GM21381 (cell line): Measurements from ENCODE around the gene CD79A.
A peak's percentile ranks its signal among the peaks of the same experiment; 100 is the strongest.

ENCODE experiments used
- ATAC-seq: cut with Tn5 transposase; IDR thresholded peaks from one replicate; pipeline ENCODE4 v1.9.1; 2021; ENCODE audit warnings: mild to moderate bottlenecking, moderate library complexity; ENCODE audit not compliant: unreplicated experiment

Gene CD79A

GRCh38 chr19:41876847-41877832 is at the start of gene CD79A:
TSS of gene CD79A (plus strand) at chr19:41877279. CDS start at chr19:41877305, 26 bp downstream.
- peak; percentile 61 for ATAC-seq

GRCh38 chr19:41837981-41838708 is 38.9 kb upstream of the CD79A start:
- ATAC-seq: no peak

- no peak for ATAC-seq
Observed at GRCh38 chr19:41839211-41839610, 37.9 kb upstream of the CD79A start.

DNA sequence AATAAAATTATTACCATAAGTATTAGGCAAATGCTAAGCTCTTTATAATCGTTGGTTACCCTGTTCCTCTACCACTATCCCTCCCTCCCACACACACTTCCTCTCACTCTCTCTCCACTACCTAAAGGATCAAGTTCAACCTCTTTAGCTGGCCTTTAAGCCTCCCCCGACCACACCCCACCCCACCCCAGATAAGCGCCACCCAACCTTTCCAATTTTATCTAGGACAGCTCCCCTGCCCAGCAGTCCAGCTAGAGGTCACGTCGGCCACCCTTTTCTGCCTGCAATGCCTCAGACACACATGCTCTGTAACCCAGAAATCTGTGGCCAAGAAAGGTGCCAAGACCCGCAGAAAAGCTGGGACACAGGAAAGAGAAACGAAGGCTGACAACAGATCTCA is 33.7 kb upstream of the CD79A start:
- no peak for ATAC-seq

GRCh38 chr19:41844601-41845000 is 32.5 kb upstream of the CD79A start, which contains the start of gene LYPD4:
TSS of gene LYPD4 (minus strand) at chr19:41844683. CDS start at chr19:41839285, 5,398 bp downstream.
- no peak for ATAC-seq

DNA sequence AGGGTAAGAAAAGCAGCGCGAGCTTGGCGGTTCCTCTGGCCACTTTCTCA is 32.3 kb upstream of the CD79A start, which contains the start of gene DMRTC2:
DMRTC2 (plus strand) TSS at position 42 of the 50 bp plus-strand sequence. CDS start 2,387 bp downstream, outside the sequence.
- ATAC-seq: no peak

DNA sequence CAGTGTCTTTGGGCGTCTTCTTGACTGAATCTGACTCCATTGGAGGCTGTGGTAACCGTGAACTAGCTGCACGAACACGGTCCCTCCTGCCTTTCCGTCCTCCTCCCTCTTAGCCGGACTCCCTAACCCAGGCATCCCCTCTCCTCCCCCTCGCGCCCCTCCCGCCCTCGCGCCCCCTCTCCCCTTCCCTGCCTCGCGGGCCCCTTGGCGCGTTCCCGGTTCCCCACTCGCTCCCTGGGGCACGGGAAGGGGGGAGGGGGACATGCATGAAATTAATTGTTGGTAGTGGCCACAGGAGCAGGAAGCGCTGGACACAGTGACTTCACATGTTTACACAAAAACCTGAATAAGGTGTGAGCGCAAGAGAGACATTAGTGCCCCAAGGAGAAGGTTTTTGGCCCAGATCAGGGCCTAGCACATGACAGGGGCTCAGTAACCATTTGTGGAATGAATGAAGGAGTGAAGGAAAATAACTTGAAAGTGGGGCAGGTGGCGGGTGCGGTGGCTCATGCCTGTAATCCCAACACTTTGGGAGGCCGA is 32.0 kb upstream of the CD79A start:
- ATAC-seq: no peak

GRCh38 chr19:41847351-41848105 is 29.6 kb upstream of the CD79A start:
- ATAC-seq: no peak

DNA sequence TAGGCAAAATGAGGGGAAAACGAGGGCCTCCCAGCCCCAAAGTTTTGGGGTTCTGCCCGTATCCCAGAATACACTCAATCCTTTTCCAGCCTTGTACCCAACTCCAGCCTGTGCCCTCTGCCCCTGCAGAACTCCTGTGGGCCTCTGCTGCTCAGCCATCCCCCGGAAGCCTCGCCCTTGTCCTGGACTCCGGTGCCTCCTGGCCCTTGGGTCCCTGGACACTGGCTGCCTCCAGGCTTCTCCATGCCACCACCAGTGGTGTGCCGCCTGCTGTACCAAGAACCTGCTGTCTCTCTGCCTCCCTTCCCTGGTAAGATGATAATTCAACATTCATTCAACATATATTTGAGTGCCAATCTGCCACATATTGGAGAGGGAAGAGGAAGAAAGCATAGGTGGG is 28.4 kb upstream of the CD79A start:
- ATAC-seq: no peak

DNA sequence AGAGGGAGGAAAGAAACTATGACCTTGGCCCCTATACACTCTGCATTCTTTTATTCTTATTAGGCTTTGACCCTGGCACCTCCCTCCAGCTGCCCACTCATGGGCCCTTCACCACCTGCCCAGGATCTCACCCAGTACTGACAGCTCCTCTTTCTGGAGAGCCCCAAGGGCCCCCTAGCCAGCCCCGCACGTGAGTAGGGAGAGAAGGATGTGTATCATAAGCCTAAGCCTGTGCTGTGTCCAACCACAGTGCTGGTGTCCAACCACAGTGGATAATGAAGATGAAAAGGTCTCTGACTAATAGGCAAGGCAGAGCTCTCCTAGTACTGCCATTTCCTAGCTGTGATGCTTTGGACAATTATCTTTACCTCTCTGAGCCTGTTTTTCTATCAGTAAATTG is 28.0 kb upstream of the CD79A start:
- no peak for ATAC-seq

GRCh38 chr19:41850381-41850780 is 26.7 kb upstream of the CD79A start:
- no peak for ATAC-seq

GRCh38 chr19:41851456-41851855 is 25.6 kb upstream of the CD79A start:
- no peak for ATAC-seq

DNA sequence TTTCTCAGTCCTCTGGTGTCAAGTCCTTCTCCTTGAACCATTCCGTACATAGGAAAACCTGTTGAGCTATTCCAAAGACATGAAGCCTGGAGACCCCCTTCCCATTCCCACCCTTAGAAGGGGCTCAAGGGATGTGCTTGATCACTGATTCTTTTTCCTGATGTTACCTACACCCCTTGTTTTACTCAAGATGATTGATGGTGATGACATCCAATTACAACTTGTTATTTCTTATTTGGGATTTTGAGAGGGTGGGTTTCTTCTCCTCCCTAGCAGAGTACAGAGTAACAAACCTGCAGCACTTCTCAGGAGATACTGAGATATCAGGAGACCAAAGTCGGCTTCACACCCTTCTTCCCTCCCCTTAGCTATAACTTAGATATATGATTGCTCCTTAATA is 23.7 kb upstream of the CD79A start:
- ATAC-seq: no peak

DNA sequence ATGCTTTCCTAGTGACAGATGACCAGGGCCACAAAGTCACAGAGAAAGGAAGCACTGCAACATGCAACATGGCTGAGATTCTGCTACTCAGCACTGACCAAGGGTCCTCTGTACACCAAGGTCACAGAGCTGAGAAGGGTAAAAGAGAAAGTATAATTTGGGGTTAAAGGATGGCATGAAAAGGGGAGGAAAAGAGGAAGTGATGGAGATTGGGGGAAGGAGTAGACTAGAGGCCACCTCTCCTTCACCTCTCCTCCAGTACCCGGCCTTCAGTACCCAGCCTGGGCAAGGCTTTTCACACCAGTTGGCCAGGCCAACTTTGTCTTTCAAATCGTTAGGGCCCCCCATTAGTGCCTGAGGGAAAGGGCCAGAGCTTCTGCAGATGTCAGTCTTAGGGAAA is 23.3 kb upstream of the CD79A start:
- no peak for ATAC-seq

- no peak for ATAC-seq
Observed at GRCh38 chr19:41859213-41859617, 17.9 kb upstream of the CD79A start.

- peak; percentile 77 for ATAC-seq
Observed at GRCh38 chr19:41859618-41860418, 17.3 kb upstream of the CD79A start, which contains the start of gene RPS19. TSS of gene RPS19 (plus strand) at chr19:41860255. CDS start at chr19:41860775, 520 bp downstream.

DNA sequence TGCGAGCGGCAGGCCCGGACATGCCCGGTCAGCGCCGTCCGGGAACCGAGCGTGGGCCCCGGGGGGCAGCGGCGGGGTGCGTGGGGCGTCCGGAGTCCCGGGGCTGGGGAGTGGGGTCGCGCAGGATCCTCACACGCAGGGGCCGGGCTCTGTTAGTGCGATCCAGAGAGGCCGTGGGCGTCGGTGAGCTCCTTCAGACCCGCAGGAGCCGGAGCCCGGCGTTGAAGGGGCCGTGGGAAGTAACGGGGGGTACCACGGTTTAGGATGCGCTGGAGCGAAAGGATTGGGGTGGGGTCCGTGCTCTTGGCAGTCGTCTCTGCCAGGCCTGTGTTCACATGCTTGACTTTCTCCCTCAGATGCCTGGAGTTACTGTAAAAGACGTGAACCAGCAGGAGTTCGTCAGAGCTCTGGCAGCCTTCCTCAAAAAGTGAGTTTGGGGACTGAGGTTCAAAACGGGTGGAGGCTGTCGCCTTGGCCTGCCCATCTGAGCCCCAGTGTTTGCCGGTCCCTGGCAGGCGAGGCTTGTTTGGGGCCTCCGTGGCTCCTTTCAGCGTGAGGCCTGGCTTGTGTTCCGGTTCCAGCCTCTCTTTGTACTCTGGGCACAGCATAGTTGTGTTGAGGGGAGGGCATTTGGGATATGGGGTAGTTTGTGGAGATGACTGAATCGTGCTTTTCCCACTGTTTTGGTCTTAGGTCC is 16.5 kb upstream of the CD79A start:
- ATAC-seq: no peak

- ATAC-seq: no peak
Observed at GRCh38 chr19:41861116-41861768, 15.8 kb upstream of the CD79A start.

- ATAC-seq: no peak
Observed at GRCh38 chr19:41861846-41862245, 15.2 kb upstream of the CD79A start.
